ENCODE measurements around the gene MELK. TPM values are rescaled to one million over a fixed set of nuclear protein-coding genes. Genes with fewer than 3 reads are reported as not detected.

The MELK gene
- total and polyA plus RNA-seq, 2 of the 13 experiments (the other 11 are each of a cell fraction or from before 2014, with no cell fraction given): 16.7 to 50.4 TPM

DNA sequence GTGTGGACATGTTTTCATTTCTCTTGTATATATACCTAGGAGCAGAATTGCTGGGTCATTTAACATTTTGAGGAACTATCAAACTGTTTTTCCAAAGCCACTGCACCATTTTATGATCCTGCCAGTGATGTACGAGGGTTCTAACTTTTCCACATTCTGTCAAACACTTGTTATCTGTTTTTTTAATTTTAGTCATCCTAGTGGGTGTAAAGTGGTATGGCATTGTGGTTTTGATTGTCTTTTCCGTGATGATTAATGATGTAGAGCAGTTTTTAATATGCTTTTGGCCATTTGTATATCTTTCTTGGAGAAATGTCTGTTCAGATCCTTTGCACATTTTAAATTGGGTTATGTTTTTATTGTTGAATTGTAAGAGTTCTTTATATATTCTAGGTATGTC, 107.0 kb downstream of the MELK start:
- DNase-seq (ENCODE audit: low spot score) (no peak), FAIRE-seq (no peak), ATAC-seq (no peak)
- CTCF ChIA-PET (ENCODE audit: low intra/inter-chr PET ratio, low total read pairs): no interaction called here
- Histone ChIP-seq H3K36me3 (replicated peaks in 1 of 2; ENCODE audit: control insufficient read depth in 1 of 2, insufficient read depth in 2 of 2, low read length in 2 of 2) (peaks cover 0 to 18% of the 10 kb centered on the region in 2 experiments; a peak in 3 of 5 replicates), H3K9me3 (ENCODE audit: low read length) (peaks cover 9% of the 10 kb centered on the region), H3K4me1 (ENCODE audit: insufficient read depth, low read length) (no peaks in the 10 kb centered on the region), H3K79me2 (ENCODE audit: insufficient read depth, low read length) (no peaks in the 10 kb centered on the region), H3K27me3 (ENCODE audit: control insufficient read depth in 1 of 2, insufficient read depth in 2 of 2, low read length in 2 of 2) (no peaks in the 10 kb centered on the region), H3K4me3 (replicated peaks in 1 of 3; ENCODE audit: insufficient read depth in 1 of 3, low read depth in 2 of 3, low read length in 3 of 3) (no peak overlapping the region), H4K20me1 (ENCODE audit: insufficient read depth, low read length) (no peaks in the 10 kb centered on the region), H2AFZ (ENCODE audit: low read length) (no peak overlapping the region), H3K4me2 (ENCODE audit: low read depth, low read length) (no peak overlapping the region), H3K9ac (ENCODE audit: insufficient read depth, low read depth, low read length) (no peak overlapping the region), H3K27ac (ENCODE audit: extremely low read length, insufficient read depth, low read length) (no peak overlapping the region)
- intact Hi-C loops (cut with micrococcal nuclease; ENCODE audit: unreplicated experiment) (no loop called here), in situ Hi-C loops (cut with HindIII; ENCODE audit: extremely low pct_ligation_motif_present, low pct_unique_long_range_greater_than_20kb) (no loop called here)
- no TSS peak for BruUV-seq (replicated peaks)
- POLR2A ChIA-PET: no interaction called here
- WGBS (ENCODE audit: low lambda C conversion rate): 95% methylated on average over 2 of the region's 2 CpGs
- TF ChIP-seq ZNF609 (CRISPR knock-in tag; IDR thresholded peaks at IDR 0.05; ENCODE audit: borderline replicate concordance) (no peak), NFATC3 (CRISPR knock-in tag; IDR thresholded peaks at IDR 0.05) (no peak), TAF1 (CRISPR knock-in tag; IDR thresholded peaks at IDR 0.05) (no peak), SRSF9 (IDR thresholded peaks at IDR 0.05; ENCODE audit: borderline replicate concordance, insufficient read depth, low read depth, low read length, poor library complexity, severe bottlenecking) (no peak), TCF7L2 (IDR thresholded peaks at IDR 0.05; ENCODE audit: low read depth, low read length) (no peak), MEF2D (CRISPR knock-in tag; IDR thresholded peaks at IDR 0.05) (no peak), ZNF451 (CRISPR knock-in tag; IDR thresholded peaks at IDR 0.05) (no peak), MED8 (CRISPR knock-in tag; IDR thresholded peaks at IDR 0.05; ENCODE audit: insufficient replicate concordance) (no peak), ZNF761 (CRISPR knock-in tag; conservative IDR thresholded peaks at IDR 0.05) (no peak), ZNF253 (CRISPR knock-in tag; IDR thresholded peaks at IDR 0.05; ENCODE audit: borderline replicate concordance) (no peak)
- TF ChIP-seq, protein P1, sequence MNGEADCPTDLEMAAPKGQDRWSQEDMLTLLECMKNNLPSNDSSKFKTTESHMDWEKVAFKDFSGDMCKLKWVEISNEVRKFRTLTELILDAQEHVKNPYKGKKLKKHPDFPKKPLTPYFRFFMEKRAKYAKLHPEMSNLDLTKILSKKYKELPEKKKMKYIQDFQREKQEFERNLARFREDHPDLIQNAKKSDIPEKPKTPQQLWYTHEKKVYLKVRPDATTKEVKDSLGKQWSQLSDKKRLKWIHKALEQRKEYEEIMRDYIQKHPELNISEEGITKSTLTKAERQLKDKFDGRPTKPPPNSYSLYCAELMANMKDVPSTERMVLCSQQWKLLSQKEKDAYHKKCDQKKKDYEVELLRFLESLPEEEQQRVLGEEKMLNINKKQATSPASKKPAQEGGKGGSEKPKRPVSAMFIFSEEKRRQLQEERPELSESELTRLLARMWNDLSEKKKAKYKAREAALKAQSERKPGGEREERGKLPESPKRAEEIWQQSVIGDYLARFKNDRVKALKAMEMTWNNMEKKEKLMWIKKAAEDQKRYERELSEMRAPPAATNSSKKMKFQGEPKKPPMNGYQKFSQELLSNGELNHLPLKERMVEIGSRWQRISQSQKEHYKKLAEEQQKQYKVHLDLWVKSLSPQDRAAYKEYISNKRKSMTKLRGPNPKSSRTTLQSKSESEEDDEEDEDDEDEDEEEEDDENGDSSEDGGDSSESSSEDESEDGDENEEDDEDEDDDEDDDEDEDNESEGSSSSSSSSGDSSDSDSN (CRISPR knock-in tag; IDR thresholded peaks at IDR 0.05): no peak
- TF ChIP-seq, protein P2, sequence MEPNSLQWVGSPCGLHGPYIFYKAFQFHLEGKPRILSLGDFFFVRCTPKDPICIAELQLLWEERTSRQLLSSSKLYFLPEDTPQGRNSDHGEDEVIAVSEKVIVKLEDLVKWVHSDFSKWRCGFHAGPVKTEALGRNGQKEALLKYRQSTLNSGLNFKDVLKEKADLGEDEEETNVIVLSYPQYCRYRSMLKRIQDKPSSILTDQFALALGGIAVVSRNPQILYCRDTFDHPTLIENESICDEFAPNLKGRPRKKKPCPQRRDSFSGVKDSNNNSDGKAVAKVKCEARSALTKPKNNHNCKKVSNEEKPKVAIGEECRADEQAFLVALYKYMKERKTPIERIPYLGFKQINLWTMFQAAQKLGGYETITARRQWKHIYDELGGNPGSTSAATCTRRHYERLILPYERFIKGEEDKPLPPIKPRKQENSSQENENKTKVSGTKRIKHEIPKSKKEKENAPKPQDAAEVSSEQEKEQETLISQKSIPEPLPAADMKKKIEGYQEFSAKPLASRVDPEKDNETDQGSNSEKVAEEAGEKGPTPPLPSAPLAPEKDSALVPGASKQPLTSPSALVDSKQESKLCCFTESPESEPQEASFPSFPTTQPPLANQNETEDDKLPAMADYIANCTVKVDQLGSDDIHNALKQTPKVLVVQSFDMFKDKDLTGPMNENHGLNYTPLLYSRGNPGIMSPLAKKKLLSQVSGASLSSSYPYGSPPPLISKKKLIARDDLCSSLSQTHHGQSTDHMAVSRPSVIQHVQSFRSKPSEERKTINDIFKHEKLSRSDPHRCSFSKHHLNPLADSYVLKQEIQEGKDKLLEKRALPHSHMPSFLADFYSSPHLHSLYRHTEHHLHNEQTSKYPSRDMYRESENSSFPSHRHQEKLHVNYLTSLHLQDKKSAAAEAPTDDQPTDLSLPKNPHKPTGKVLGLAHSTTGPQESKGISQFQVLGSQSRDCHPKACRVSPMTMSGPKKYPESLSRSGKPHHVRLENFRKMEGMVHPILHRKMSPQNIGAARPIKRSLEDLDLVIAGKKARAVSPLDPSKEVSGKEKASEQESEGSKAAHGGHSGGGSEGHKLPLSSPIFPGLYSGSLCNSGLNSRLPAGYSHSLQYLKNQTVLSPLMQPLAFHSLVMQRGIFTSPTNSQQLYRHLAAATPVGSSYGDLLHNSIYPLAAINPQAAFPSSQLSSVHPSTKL (CRISPR knock-in tag; IDR thresholded peaks at IDR 0.05): no peak
- TF ChIP-seq, protein P3, sequence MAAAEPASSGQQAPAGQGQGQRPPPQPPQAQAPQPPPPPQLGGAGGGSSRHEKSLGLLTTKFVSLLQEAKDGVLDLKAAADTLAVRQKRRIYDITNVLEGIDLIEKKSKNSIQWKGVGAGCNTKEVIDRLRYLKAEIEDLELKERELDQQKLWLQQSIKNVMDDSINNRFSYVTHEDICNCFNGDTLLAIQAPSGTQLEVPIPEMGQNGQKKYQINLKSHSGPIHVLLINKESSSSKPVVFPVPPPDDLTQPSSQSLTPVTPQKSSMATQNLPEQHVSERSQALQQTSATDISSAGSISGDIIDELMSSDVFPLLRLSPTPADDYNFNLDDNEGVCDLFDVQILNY (CRISPR knock-in tag; conservative IDR thresholded peaks at IDR 0.05): no peak
